Breast epithelium (tissue), 3 donors: ENCODE results near the gene ELAVL4.

Source experiments
- POLR2A ChIP-seq: fragments of 450-650 bp; IDR thresholded peaks from one replicate; pipeline ENCODE4 v1.6.1; 2016; ENCODE audit warnings: antibody characterized with exemption, mild to moderate bottlenecking, moderate library complexity
- TF ChIP-seq, protein P1 (sequence below), 3 donors: fragments of 450-650 bp; IDR thresholded peaks; one replicate each; pipeline ENCODE4 v1.5.1; 2016 to 2017; ENCODE audit warnings: antibody characterized with exemption in 3 of 3, mild to moderate bottlenecking in 3 of 3, moderate library complexity in 3 of 3

DNA sequence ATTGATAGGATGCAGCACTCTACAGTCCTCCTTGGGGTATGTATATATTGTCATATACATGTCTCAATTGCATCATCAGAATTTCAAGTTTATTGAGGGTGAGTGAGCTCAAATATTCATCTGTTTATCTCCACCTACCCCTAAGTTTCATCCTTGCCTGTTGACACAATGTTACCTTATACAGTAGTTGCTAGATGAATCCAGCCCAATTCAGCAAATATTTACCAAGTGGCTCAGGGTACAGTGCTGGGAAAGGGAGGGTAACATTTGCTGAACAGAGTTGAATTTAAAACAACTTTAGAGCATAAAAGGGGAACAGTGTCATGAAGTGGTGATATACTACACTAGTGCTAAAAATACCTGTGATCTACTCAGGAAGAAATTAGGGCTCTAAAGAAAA is 14.4 kb downstream of the ELAVL4 start:
- TF ChIP-seq, protein P1, sequence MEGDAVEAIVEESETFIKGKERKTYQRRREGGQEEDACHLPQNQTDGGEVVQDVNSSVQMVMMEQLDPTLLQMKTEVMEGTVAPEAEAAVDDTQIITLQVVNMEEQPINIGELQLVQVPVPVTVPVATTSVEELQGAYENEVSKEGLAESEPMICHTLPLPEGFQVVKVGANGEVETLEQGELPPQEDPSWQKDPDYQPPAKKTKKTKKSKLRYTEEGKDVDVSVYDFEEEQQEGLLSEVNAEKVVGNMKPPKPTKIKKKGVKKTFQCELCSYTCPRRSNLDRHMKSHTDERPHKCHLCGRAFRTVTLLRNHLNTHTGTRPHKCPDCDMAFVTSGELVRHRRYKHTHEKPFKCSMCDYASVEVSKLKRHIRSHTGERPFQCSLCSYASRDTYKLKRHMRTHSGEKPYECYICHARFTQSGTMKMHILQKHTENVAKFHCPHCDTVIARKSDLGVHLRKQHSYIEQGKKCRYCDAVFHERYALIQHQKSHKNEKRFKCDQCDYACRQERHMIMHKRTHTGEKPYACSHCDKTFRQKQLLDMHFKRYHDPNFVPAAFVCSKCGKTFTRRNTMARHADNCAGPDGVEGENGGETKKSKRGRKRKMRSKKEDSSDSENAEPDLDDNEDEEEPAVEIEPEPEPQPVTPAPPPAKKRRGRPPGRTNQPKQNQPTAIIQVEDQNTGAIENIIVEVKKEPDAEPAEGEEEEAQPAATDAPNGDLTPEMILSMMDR (IDR thresholded peaks at IDR 0.05): no peak
- no peak for TF ChIP-seq POLR2A
